NOMO-1 (cell line): ENCODE measurements around the gene TSPAN14.

Experiments used
- DNase-seq, 2 experiments: peaks; one replicate each; lab custom pipeline; 2025; ENCODE audit not compliant: unreplicated experiment in 2 of 2; lab: John Stamatoyannopoulos, UW

Gene TSPAN14

DNA sequence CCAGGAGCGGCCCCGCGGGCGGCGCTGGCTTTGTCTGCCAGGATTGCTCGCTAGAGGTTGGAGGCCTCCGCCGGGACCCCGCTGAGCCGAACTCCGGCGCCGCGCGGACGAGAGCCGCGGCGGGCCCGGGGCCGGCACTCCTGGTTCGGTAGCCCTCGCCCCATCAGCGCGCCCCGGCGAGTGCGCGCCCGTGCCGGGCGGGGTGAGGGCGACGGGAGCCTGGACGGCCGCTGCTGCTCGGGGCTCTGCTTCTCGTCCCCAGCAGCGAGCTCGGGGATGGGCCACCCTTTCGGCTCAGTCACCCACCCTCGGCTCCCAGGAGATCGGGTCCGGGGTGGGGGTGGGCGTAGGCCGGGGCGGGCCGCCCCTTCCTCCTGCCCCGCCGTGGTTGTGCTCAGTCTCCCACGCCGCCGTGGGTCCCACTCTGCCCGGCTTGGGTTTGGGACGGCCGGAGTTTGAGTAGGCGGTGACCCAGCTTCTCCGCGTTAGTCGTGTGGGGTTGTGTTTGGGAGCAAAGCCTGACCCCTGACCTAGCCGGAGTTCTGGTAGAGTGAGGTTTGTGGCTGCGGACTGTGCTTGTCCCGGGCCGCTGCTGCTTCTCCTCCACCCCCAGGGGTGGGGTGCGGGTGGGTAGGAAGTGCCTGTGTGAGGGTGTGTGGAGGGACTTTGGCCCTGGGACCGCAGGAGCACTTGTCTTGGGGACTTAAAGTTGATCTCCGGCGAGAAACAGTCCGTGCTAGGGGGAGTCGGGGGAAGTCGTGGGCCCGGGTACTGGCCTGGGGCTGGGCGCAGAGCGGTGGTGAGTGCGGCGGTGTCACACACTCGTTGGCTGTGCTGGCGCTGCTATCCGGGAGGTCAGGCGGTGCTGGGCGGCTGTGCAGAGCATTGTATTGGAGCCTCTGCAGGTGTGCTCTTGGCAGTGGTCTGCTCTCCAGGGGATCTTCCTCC is 677 bp downstream of the TSPAN14 start:
- peak; percentile 36 to 49 for DNase-seq

DNA sequence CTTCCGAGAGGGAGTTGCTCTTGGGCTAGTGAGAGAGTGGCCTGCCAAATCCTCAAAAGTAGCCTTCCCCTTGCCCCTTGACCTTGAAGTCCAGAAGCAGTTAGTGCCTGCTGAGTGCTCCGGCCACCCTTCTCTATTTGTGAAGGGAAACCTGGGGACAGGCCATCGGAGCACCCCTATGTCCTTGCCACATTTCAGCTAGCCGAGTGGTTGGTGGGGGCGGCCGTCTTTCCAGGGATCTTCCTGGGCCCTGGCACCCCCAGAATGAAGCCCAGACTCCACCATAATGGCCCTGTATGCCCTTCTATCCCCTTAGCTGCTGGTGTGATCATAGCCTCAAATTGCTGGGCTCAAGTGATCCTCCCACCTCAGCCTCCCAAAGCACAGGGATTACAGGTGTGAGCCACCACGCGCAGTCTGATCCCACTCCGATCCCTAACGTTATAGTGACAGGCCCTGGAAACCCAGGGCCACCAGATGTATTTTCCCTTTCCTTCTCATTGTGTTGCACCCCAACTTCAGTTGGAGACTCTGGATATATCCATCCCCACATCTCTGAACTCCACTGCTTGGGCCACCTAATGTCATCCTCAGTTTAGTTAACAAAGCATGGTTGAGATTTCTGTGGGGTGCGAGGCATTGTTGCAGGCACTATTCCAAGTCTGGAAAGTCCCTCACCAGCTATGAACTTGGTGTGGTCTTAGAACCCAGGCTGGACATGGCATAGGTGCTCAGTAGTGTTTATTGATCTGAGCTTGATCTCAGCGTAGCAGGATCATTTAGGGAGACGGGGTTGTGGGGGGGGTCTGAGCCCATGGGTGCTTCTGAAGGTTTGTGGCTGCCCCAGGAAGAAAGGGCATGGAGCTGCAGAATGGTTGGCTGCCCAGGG is 1.6 kb downstream of the TSPAN14 start:
- no peak for DNase-seq

DNA sequence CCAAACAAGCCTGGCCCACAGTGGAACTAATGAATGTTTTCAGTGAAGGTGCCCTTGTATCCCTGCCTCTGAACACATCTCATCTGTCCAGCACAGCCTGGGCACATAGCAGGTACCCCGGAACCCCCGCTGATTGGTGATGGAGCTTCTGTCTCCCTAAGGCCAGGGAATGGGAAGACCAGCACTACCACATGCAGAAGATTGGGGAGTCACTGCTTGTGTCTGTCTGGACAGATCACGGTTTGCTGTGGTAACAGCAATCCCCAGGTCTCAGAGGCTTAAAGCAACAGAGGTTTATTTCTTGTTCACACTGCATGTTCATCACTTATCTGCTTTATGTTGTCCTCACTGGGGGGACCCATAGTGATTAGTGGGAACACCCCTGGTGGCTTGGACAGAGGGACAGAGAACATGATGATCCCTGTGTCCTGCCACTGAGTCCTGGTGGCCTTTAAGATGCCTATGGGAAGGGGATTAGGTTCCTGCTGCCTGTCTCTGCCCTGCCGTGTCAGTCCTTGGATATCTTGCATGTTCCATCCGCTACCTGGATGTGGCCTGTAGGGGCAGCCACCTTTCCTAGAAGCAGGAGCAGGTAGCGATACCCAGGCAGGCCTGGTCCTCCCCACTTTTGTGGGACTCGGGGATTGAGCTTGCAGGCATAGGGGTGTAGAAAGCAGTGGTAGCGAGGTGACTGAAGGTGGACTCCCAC is 3.6 kb downstream of the TSPAN14 start:
- DNase-seq: no peak

- DNase-seq: no peak
Observed at GRCh38 chr10:80458263-80458625, 4.1 kb downstream of the TSPAN14 start.

GRCh38 chr10:80458638-80459037 is 4.5 kb downstream of the TSPAN14 start:
- DNase-seq: no peak

DNA sequence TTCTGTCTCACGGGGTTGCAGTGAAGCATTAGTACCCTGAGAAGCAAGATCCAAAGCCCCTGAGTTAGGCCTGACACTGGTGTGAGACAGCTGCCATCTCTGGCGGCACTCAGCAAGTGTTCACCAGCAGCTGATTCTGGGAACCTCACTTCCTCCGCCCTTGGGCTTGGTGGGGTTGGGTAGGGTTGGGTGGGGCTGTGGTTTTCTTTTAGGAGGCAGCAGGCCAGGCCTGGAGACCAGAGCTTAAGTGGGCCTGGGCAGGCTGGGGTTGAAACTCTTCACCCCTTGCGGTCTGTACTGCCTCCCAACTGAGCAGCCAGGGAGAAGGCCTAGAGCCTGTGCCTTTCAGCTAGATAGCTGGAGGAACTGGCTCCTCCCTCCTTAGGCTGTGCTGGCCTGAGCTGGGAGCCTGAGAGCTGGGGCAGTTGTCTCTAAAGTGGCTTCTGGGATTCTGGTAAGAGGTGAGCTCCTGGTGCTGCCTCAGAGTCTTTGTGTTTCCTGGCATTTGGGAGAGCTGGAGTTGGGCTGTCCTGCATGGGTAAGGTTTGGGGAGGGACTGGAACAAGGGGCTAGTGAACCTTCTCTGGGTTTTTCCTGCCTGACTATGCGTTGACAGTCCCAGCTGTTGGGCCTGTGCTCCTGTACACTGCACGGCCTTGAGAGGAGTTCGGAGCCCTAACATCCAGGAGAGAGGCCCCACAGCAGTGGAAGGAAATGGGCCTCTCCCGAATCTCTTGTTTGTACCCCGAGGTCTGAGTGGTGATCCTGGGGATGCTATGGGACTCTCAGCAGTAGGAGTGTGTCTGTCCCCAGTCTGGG is 5.1 kb downstream of the TSPAN14 start:
- DNase-seq: peak; percentile 74 to 83

DNA sequence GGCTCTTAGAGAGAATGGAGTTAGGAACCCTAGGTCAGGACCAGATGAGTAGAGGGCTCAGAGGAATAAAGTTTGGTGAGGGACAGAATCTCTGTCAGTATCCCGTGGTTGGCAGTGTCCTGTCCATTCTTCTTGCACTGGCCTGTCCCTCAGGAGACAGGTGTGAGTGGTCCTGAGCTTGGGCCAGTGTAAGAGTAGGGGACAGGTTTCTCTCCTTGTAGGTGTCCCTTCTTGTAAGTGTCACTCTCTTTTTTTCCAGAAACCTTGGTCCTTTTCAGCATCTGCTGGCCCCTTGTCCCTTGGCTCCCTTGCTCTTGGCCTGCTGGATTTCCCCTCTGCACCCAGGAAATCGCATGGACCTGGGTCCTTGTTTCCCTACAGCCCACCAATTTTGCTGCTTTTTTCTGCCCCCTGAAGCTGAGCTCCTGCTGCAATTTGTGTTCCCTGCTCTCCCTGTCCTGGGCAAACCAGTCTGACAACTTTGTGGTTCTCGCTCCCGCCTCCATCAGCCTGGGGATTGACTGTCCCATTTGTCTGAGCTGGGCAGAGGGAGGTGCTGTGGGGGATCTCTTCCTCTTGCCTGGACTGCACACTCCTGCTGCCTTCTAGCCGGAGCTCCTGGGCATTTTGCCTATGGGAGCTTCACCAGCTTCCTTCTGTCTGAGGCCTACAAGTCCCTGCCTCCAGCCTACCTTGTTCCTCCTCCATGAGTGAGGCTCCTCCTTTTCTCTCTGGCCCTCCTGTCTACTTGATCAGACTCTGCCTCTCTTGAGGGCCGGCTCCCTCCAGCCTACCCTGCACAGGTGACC is 6.5 kb downstream of the TSPAN14 start:
- no peak for DNase-seq

DNA sequence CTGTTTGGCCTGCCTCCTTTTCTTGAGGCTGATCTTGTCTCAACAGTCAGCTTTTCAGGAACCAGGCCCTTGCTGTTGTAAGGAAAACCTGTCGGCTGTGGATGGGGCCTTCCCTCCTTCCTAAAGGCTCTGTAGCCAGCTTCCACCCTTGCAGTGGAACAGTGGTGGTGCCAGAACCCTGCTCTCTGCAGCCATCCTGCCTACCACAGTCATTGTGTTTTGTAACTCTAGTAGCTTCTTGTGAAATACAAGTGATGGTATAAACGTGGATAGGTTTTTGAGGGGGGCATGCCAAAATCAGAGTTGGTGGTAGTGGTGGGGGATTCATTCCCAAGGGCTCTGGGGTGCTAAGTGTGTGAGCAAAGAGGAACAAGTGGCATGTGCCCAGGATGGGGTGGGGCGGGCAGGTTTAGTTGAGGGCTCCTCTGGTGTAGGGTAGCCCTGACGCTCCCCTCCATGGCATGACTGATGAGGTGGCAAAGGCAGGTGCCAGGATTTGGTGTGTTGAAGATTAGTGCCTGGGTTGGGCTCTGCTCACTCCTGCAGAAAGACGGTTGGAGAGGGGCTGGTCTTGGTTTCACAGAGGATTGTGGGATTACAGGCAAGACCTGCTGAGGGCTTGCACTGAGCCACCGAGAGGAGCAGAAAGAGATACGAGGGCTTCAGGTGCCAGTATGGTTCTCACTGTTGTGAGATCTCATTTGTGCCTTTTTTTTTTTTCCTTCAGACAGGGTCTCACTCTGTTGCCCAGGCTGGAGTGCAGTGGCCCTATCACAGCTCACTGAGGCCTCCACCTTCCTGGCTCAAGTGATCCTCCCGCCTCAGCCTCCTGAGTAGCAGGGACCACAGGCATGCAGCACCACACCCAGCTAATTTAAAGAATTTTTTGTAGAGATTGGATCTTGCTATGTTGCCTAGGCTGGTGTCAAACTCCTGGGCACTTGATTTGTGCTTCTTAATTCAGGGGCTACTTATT is 7.4 kb downstream of the TSPAN14 start:
- DNase-seq: peak; percentile 15 to 28

GRCh38 chr10:80462299-80462980 is 8.3 kb downstream of the TSPAN14 start:
- no peak for DNase-seq

- DNase-seq: peak in 1 of 2 experiments; percentile 15
Observed at GRCh38 chr10:80462981-80463741, 9.1 kb downstream of the TSPAN14 start.

GRCh38 chr10:80463868-80464267 is 9.8 kb downstream of the TSPAN14 start:
- DNase-seq: no peak

DNA sequence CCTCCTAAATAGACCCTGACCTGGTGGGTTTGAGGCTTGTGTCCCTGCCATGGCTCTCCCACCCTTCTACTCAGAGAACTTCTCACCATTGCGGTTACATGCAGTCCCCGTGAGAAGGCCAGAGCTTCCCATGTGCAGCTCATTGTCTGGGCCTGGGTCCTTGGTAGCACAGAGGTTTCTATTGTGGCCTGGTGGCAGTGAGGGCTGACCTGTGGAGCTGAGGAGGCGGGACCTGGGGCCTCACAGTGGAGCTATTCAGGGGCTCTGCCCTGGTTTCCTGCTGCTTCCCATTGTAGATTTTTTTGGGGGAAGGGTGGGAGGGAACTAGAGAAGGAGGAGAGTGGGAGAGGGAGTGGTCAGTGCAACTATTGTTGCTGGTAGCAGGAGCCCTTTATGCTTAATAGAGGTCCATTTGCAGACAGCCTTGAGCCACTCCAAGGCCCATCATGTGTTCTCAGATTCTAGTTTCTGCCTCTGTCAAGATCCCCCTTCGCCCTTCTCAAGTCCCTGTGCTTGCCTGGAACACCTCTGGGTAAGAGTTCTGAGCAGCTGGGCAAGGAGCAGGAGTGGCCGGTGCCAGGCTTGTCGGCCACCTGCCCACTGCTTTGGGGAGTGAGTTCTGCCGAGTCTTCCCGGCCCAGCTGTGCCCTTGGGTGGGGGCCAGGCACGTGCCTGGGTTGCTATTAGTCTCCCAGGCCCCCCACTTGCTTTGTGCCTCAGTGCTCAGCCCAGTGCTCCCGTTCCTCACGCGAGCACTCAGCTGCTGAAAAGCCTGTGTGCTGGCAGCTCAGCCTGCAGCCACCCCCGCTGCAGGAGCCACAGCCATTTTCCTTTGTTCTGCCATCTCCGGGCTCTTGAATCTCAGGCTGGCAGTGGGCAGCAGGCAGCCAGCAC is 10.7 kb downstream of the TSPAN14 start:
- DNase-seq: no peak

DNA sequence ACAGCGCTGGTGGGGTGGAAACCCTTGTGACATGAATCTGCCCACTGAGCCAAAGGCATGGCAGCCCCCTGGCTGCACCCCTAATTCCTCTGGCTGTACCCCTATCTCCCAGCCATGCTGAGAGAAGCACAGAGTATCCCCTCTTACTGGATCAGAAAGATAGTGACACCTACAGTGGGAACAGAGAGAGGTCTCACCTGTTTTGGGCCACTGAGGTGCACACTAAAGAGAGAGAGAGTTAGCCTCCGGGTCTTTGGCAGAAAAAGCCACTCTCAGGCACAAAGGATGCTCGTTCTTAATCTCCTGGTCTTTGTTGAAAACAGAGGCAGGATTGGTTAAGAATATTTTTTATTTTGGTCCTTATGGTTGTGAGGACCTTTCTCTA is 11.3 kb downstream of the TSPAN14 start:
- no peak for DNase-seq

- no peak for DNase-seq
Observed at GRCh38 chr10:80465839-80466590, 11.9 kb downstream of the TSPAN14 start.

- DNase-seq: no peak
Observed at GRCh38 chr10:80466724-80467326, 12.7 kb downstream of the TSPAN14 start.
